ENCODE results near the gene CLPTM1. TPM values are rescaled to one million over a fixed set of nuclear protein-coding genes. Genes with fewer than 3 reads are reported as not detected.

CLPTM1 gene
- total RNA-seq, 1 experiment from 2014 or later = 102 TPM

DNA sequence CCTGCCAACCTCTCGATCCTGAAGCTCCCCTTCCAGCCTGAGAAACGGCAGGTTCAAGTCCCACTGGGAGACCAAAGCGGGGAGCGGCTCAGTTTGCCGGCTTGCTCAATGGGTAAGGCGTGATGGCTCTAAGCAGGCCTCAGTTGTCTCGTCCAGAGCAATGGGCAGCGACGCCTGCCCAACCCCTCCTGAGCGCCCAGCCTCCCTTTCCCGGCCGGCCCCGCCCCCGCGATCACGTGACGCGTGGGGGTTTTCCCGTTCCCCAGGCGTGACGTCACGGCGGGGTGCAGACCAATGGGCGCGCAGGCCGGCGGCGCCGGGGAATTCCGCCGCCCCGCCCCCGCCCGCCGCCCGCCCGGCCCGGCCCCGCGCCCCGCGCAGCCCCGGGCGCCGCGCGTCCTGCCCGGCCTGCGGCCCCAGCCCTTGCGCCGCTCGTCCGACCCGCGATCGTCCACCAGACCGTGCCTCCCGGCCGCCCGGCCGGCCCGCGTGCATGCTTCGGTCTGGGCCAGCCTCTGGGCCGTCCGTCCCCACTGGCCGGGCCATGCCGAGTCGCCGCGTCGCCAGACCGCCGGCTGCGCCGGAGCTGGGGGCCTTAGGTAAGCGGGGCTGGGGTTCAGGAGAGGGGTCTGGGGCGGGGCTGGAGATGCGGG lies 46.0 kb downstream of the CLPTM1 start, which contains the start of gene RELB:
Gene RELB (plus strand): TSS at position 378 of the 653 bp plus-strand sequence. CDS start 116 bp downstream, at position 494.
- no peaks in the 10 kb centered on the region for H3K36me3 ChIP-seq (ENCODE audit: control insufficient read depth in 1 of 2, insufficient read depth in 2 of 2, low read length in 2 of 2)
- intact Hi-C loops (cut with micrococcal nuclease) = no loop called here
- ChIA-PET CTCF (no interaction called here), POLR2A (interaction anchor here (1.0 to 1.4 kb wide), 3 partner anchors 38 to 41 kb away, joined by 3 to 4 read pairs (median 3); partner anchors contain the start of gene CLASRP), RAD21 (ENCODE audit: low non-redundant PET in 1 of 2, low total read pairs in 2 of 2, uncharacterized antibody in 2 of 2, unreplicated experiment in 2 of 2) (no interaction called here)
- peak; percentile 75 for ATAC-seq
- H3K4me2 ChIP-seq (ENCODE audit: low read length) = peak within 1 kb of the TSS; percentile 82
- no peaks in the 10 kb centered on the region for H3K27me3 ChIP-seq (ENCODE audit: insufficient read depth, low read length)
- no peaks in the 10 kb centered on the region for H4K20me1 ChIP-seq (ENCODE audit: insufficient read depth)
- peak within 1 kb of the TSS; percentile 67 to 71 for H3K4me3 ChIP-seq (replicated peaks in 1 of 2; ENCODE audit: low read depth in 1 of 2, low read length in 2 of 2)
- no TSS peak for BruUV-seq (replicated peaks)
- peak within 1 kb of the TSS; percentile 76 for H3K27ac ChIP-seq (ENCODE audit: low read depth, low read length)
- peak; percentile 72 for DNase-seq (ENCODE audit: low read depth, low spot score)
- no peaks in the 10 kb centered on the region for H3K9me3 ChIP-seq (ENCODE audit: control insufficient read depth in 1 of 2, insufficient read depth in 1 of 2, low read depth in 1 of 2, low read length in 2 of 2)
- H3K4me1 ChIP-seq (ENCODE audit: control insufficient read depth in 1 of 2, insufficient read depth in 2 of 2, low read length in 2 of 2) = peaks cover 12 to 16% of the 10 kb centered on the region in 2 experiments; a peak in 3 of 4 replicates
- peak within 1 kb of the TSS; percentile 77 for H2AFZ ChIP-seq (ENCODE audit: low read depth, low read length, poor library complexity, severe bottlenecking)
- H3K9ac ChIP-seq (ENCODE audit: low read length) = peak within 1 kb of the TSS; percentile 96
- H3K9me2 ChIP-seq (ENCODE audit: insufficient read depth) = no peaks in the 10 kb centered on the region
- no peaks in the 10 kb centered on the region; the same call in 1 of the 2 replicates for H3K79me2 ChIP-seq (ENCODE audit: insufficient read depth, low read length)
- TF ChIP-seq SRF (IDR thresholded peaks at IDR 0.05; ENCODE audit: low read depth) (no peak), TCF7L2 (IDR thresholded peaks at IDR 0.05; ENCODE audit: borderline replicate concordance, extremely low read depth, insufficient read depth, insufficient read length) (no peak), ZNF274 (IDR thresholded peaks at IDR 0.05; ENCODE audit: low read depth, low read length) (no peak), SP1 (IDR thresholded peaks at IDR 0.05; ENCODE audit: low read depth) (peak; percentile 58; the same call in 1 of the 2 replicates), REST (IDR thresholded peaks at IDR 0.05; ENCODE audit: low read depth) (no peak), POLR2A (IDR thresholded peaks at IDR 0.05; ENCODE audit: borderline replicate concordance, extremely low read depth, insufficient read depth, insufficient read length) (no peak), EZH2phosphoT487 (IDR thresholded peaks at IDR 0.05; ENCODE audit: borderline replicate concordance) (no peak), ELF1 (IDR thresholded peaks at IDR 0.05; ENCODE audit: borderline replicate concordance, low read depth) (no peak), MAX (IDR thresholded peaks at IDR 0.05) (peak; percentile 56), ZFX (IDR thresholded peaks at IDR 0.05) (peak; percentile 42; the same call in 1 of the 2 replicates), JUND (IDR thresholded peaks at IDR 0.05) (no peak), ZBTB33 (IDR thresholded peaks at IDR 0.05; ENCODE audit: extremely low read depth, insufficient replicate concordance, low read length) (no peak), EZH2 (IDR thresholded peaks at IDR 0.05) (no peak), POLR2AphosphoS5 (IDR thresholded peaks at IDR 0.05; ENCODE audit: low read depth, low read length) (peak; percentile 39), FOSL1 (IDR thresholded peaks at IDR 0.05; ENCODE audit: low read depth) (no peak), CEBPB (IDR thresholded peaks at IDR 0.05; ENCODE audit: low read depth) (no peak), CBX3 (IDR thresholded peaks at IDR 0.05; ENCODE audit: low read depth) (no peak), YY1 (IDR thresholded peaks at IDR 0.05; ENCODE audit: extremely low read depth, insufficient replicate concordance, low read depth, low read length) (no peak), SIN3A (IDR thresholded peaks at IDR 0.05; ENCODE audit: low read depth) (no peak), RAD21 (IDR thresholded peaks at IDR 0.05; ENCODE audit: low read depth) (no peak), EGR1 (IDR thresholded peaks at IDR 0.05; ENCODE audit: low read depth) (peak; percentile 90)
- TF ChIP-seq, protein P1, sequence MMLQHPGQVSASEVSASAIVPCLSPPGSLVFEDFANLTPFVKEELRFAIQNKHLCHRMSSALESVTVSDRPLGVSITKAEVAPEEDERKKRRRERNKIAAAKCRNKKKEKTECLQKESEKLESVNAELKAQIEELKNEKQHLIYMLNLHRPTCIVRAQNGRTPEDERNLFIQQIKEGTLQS (IDR thresholded peaks at IDR 0.05) = no peak
